ENCODE measurements around the gene FETUB. TPM values are rescaled to one million over a fixed set of nuclear protein-coding genes. Genes with fewer than 3 reads are reported as not detected.
"Not testable (repeated sequence)": the region's sequence is repeated elsewhere in the genome, so short reads cannot be mapped to it uniquely, and the experiment has no call there.

The FETUB gene
- total RNA-seq, 1 donor from 2014 or later = not detected

DNA sequence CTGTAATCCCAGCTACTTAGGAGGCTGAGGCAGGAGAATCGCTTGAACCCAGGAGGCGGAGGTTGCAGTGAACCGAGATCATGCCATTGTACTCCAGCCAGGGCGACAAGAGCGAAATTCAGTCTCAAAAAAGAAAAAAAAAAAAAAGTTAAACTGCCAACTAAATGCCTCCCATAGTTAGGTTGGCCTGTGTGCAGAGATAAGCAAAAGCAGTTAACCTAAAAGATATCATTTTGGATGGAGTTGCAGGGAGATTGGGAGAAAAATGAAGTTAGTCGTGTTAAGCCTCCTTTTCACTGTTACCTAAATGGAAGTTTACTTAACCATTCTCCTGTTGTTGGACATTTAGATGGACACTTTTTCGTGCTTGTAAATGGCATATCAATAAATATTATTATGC is 11.4 kb upstream of the FETUB start:
- H3K79me2 ChIP-seq (ENCODE audit: low read depth) = no peaks in the 10 kb centered on the region
- H3K27me3 Mint-ChIP-seq (ENCODE audit: insufficient read depth, low read depth) = no peaks in the 10 kb centered on the region
- H3K9me3 Mint-ChIP-seq = no peaks in the 10 kb centered on the region
- H3K4me3 Mint-ChIP-seq = no peak overlapping the region
- peaks cover 5% of the 10 kb centered on the region for H3K4me1 Mint-ChIP-seq
- no peaks in the 10 kb centered on the region for H3K27me3 ChIP-seq
- TF ChIP-seq, protein P1, sequence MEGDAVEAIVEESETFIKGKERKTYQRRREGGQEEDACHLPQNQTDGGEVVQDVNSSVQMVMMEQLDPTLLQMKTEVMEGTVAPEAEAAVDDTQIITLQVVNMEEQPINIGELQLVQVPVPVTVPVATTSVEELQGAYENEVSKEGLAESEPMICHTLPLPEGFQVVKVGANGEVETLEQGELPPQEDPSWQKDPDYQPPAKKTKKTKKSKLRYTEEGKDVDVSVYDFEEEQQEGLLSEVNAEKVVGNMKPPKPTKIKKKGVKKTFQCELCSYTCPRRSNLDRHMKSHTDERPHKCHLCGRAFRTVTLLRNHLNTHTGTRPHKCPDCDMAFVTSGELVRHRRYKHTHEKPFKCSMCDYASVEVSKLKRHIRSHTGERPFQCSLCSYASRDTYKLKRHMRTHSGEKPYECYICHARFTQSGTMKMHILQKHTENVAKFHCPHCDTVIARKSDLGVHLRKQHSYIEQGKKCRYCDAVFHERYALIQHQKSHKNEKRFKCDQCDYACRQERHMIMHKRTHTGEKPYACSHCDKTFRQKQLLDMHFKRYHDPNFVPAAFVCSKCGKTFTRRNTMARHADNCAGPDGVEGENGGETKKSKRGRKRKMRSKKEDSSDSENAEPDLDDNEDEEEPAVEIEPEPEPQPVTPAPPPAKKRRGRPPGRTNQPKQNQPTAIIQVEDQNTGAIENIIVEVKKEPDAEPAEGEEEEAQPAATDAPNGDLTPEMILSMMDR (IDR thresholded peaks at IDR 0.05) = no peak
- TF ChIP-seq EZH2 (IDR thresholded peaks at IDR 0.05) = no peak
- no peak for TF ChIP-seq EZH2phosphoT487 (IDR thresholded peaks at IDR 0.05)
- H3K4me1 ChIP-seq = no peaks in the 10 kb centered on the region
- H3K27ac ChIP-seq = no peak overlapping the region
- no peaks in the 10 kb centered on the region for H3K36me3 ChIP-seq
- H3K4me2 ChIP-seq = no peak overlapping the region
- H3K4me3 ChIP-seq = no peak overlapping the region
- no peaks in the 10 kb centered on the region for H3K36me3 Mint-ChIP-seq
- H2AFZ ChIP-seq (replicated peaks) = no peak overlapping the region
- H3K27ac Mint-ChIP-seq = no peak overlapping the region
- DNase-seq (ENCODE audit: low spot score) = no peak
- no peaks in the 10 kb centered on the region for H4K20me1 ChIP-seq (ENCODE audit: low read depth)
- H3F3A ChIP-seq (ENCODE audit: low read depth) = no peaks in the 10 kb centered on the region
- H3K9me3 ChIP-seq (ENCODE audit: low read depth) = no peaks in the 10 kb centered on the region
- no peak overlapping the region for H3K9ac ChIP-seq

DNA sequence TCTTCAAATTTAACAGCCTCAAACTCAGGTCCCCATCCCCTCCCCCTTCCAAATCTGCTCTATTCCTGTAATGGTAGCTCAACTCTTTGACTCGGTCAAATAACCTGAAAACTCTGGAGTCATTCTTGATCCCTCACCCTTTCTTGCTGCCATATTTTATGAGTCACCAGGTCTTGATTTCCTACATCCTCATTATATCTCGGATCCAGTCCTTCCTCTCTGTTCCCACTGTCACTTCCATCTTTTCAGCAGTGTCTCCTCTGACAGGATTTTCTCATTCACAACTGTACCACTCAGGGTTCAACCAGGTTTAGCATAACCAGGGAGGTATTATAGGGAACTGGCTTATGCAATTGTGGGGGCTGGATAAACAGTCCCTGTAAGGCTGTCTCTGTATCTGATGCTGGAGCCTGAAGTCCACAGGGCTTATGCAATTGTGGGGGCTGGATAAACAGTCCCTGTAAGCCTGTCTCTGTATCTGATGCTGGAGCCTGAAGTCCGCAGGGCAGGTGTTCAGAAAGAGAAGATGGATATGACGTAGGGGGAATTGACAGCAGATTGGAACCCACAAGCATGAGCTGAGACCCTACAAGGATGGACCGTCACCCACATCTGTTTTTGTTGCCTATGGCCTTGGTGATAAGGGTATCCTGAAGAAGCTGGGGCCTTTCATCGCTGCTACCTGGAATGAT is 9.1 kb upstream of the FETUB start:
- H3K4me1 Mint-ChIP-seq = peaks cover 5% of the 10 kb centered on the region
- no peaks in the 10 kb centered on the region for H3K36me3 Mint-ChIP-seq
- no peaks in the 10 kb centered on the region for H3K27me3 ChIP-seq
- no peaks in the 10 kb centered on the region for H3K4me1 ChIP-seq
- no peak overlapping the region for H3K9ac ChIP-seq
- H3F3A ChIP-seq (ENCODE audit: low read depth) = no peaks in the 10 kb centered on the region
- H3K36me3 ChIP-seq = no peaks in the 10 kb centered on the region
- no peak overlapping the region for H2AFZ ChIP-seq (replicated peaks)
- no peak overlapping the region for H3K27ac ChIP-seq
- H4K20me1 ChIP-seq (ENCODE audit: low read depth) = no peaks in the 10 kb centered on the region
- no peak overlapping the region for H3K27ac Mint-ChIP-seq
- no peak overlapping the region for H3K4me3 ChIP-seq
- no peak for DNase-seq (ENCODE audit: low spot score)
- no peak overlapping the region for H3K4me2 ChIP-seq
- H3K9me3 ChIP-seq (ENCODE audit: low read depth) = no peaks in the 10 kb centered on the region
- TF ChIP-seq, protein P1 (IDR thresholded peaks at IDR 0.05) = no peak
- TF ChIP-seq EZH2 (IDR thresholded peaks at IDR 0.05) = no peak
- no peak for TF ChIP-seq EZH2phosphoT487 (IDR thresholded peaks at IDR 0.05)
- no peaks in the 10 kb centered on the region for H3K27me3 Mint-ChIP-seq (ENCODE audit: insufficient read depth, low read depth)
- no peaks in the 10 kb centered on the region for H3K9me3 Mint-ChIP-seq
- H3K79me2 ChIP-seq (ENCODE audit: low read depth) = no peaks in the 10 kb centered on the region
- H3K4me3 Mint-ChIP-seq = no peak overlapping the region

DNA sequence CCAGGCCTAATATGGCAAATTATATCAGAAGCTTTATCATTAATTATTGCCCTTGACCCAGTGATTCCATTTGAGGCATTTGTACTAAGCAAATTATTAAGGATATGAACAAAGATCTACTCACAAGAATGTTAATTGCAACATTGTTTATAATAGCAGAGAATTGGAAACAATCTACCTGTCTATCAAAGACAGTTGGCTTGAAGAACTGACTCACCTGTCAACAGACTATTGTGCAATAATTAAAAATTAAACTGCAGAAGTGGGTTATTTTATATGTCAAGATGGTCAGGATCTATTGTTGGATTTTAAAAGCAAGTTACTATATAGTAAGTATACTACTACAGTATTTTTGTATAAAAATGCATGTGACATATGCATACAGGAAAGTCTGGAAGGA is 6.7 kb upstream of the FETUB start:
- Histone ChIP-seq H3K9ac (no peak overlapping the region), H4K20me1 (ENCODE audit: low read depth) (no peaks in the 10 kb centered on the region)

DNA sequence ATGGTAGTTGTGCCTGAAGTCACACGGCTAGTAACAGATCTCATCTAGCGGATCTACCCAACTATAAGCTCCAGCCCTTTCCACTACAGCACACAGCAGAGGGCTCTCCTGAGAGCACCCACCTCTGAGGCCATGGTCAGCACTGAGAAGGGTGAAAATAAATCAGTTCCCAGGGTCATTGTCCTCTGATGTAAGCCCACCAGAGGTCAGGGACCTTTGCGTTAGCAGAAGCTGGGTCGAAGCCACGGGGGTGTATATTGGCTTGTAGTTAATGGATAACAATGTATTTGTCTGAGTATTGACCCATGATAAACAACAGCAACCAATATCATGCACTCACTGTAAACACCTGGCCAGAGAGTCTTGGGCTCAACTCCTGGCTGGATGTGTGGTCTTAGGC is 6.0 kb upstream of the FETUB start:
- not testable (repeated sequence) for H3K4me2 ChIP-seq; H3K4me1 Mint-ChIP-seq; H3K27me3 Mint-ChIP-seq (ENCODE audit: insufficient read depth, low read depth); H3K36me3 ChIP-seq; H3K4me3 Mint-ChIP-seq; H3K9me3 ChIP-seq (ENCODE audit: low read depth); H3K9ac ChIP-seq; H2AFZ ChIP-seq (replicated peaks); H3F3A ChIP-seq (ENCODE audit: low read depth); DNase-seq (ENCODE audit: low spot score); H3K27me3 ChIP-seq; H3K27ac Mint-ChIP-seq; H3K27ac ChIP-seq; H4K20me1 ChIP-seq (ENCODE audit: low read depth); H3K36me3 Mint-ChIP-seq; H3K9me3 Mint-ChIP-seq; H3K4me3 ChIP-seq; H3K4me1 ChIP-seq; H3K79me2 ChIP-seq (ENCODE audit: low read depth)

More for the DNA sequence above, 6.7 kb upstream of the FETUB start:
- H3K9me3 Mint-ChIP-seq = no peaks in the 10 kb centered on the region
- Histone ChIP-seq H3K36me3 (no peaks in the 10 kb centered on the region), H3K27me3 (no peaks in the 10 kb centered on the region), H3K4me1 (no peaks in the 10 kb centered on the region), H3K4me3 (no peak overlapping the region), H3K4me2 (no peak overlapping the region), H2AFZ (replicated peaks) (no peak overlapping the region), H3F3A (ENCODE audit: low read depth) (no peaks in the 10 kb centered on the region), H3K9me3 (ENCODE audit: low read depth) (no peaks in the 10 kb centered on the region), H3K27ac (no peak overlapping the region), H3K79me2 (ENCODE audit: low read depth) (no peaks in the 10 kb centered on the region)
- no peak overlapping the region for H3K27ac Mint-ChIP-seq
- H3K36me3 Mint-ChIP-seq = no peaks in the 10 kb centered on the region
- H3K4me3 Mint-ChIP-seq = no peak overlapping the region
- peaks cover 5% of the 10 kb centered on the region for H3K4me1 Mint-ChIP-seq
- no peak for DNase-seq (ENCODE audit: low spot score)
- H3K27me3 Mint-ChIP-seq (ENCODE audit: insufficient read depth, low read depth) = peaks cover 2% of the 10 kb centered on the region
- TF ChIP-seq EZH2phosphoT487 (IDR thresholded peaks at IDR 0.05) (no peak), EZH2 (IDR thresholded peaks at IDR 0.05) (no peak)
- TF ChIP-seq, protein P1 (IDR thresholded peaks at IDR 0.05) = no peak

All from neural progenitor cell (in vitro differentiated cells).